RWPE1 (cell line): ENCODE data around the gene LRMDA.

Source experiments
- CTCF ChIA-PET: fragments of 350-600 bp; sonication (Branson Sonifier 250); formaldehyde crosslinking; extraction: SDS; loops from one replicate; lab custom pipeline; 2021; lab: Yijun Ruan, JAX
- POLR2A ChIA-PET: fragments of 400-600 bp; formaldehyde crosslinking; extraction: SDS; loops from one replicate; lab custom pipeline; 2020; ENCODE audit warnings: antibody characterized with exemption; ENCODE audit not compliant: low non-redundant PET; lab: Yijun Ruan, JAX
- DNase-seq: peaks from one replicate; pipeline ENCODE4 v3.0.0; 2012; ENCODE audit warnings: low spot score
- H3K27ac ChIP-seq: fragments of 450-650 bp; 2 replicates; pipeline ENCODE4 v1.5.1; 2017
- CTCF ChIP-seq: fragments of 450-650 bp; conservative IDR thresholded peaks from 2 replicates; pipeline ENCODE4 v1.5.1; 2017; ENCODE audit warnings: low read depth, mild to moderate bottlenecking

Gene LRMDA

DNA sequence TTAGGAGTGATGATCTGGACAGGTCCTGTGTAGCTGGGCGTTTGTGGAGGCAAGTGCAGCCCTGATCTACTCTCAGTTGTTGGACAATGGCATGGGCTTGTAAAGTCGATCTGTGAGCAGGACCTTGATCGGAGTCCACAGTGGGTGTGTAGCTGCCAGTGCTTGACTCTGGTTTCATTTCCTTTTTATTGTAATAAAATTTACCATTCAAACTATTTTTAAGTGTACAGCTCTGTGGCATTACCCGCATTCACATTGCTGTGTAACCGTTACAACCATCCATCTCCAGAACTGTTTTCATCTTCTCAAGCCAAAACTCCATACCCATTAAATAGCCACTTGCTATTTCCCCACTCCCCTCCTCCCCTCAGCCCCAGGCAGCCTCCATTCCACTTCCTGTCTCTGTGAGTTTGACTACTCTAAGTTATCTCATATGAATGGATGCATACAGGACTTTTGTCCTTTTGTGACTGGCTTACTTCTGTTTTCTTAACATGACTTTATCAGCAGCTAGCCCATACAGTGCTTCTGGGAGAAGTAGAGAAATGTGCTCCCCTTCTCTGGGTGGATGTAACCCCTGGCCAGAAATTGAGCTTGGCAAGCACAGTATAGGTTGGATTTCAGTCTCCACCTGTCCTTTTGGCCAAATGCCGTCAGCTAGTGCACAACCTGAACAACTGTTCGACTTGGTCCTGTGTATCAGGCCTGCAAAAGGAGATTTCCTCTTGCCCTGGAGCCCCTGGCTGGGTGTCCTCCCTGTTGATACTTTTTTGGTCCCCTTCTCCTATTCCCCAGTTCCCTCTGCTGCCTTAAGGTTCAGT, 180.0 kb downstream of the LRMDA start:
- POLR2A ChIA-PET, result no interaction called here
- no peak for TF ChIP-seq CTCF
- CTCF ChIA-PET, result no interaction called here
- DNase-seq, result no peak
- no peak overlapping the region for H3K27ac ChIP-seq

GRCh38 chr10:75611993-75612372, 180.6 kb downstream of the LRMDA start:
- POLR2A ChIA-PET, result no interaction called here
- no peak for DNase-seq
- TF ChIP-seq CTCF, result no peak
- CTCF ChIA-PET, result no interaction called here
- H3K27ac ChIP-seq, result no peak overlapping the region

- ChIA-PET POLR2A (no interaction called here), CTCF (interaction anchor here (0.7 kb wide), 1 partner anchor 57 kb away, joined by 3 read pairs; no protein-coding TSS in a partner anchor)
- no peak for DNase-seq
- H3K27ac ChIP-seq, result no peak overlapping the region
- TF ChIP-seq CTCF, result no peak
Measured at GRCh38 chr10:75612904-75613684, 181.7 kb downstream of the LRMDA start.

GRCh38 chr10:75613685-75614504, 182.5 kb downstream of the LRMDA start:
- ChIA-PET CTCF (no interaction called here), POLR2A (no interaction called here)
- DNase-seq, result no peak
- H3K27ac ChIP-seq, result no peak overlapping the region
- no peak for TF ChIP-seq CTCF

- no peak for DNase-seq
- H3K27ac ChIP-seq, result no peak overlapping the region
- CTCF ChIA-PET, result interaction anchor here (0.7 kb wide), 1 partner anchor 73 kb away, joined by 3 read pairs; no protein-coding TSS in a partner anchor
- TF ChIP-seq CTCF, result no peak
- POLR2A ChIA-PET, result no interaction called here
Measured at GRCh38 chr10:75616076-75616475, 184.7 kb downstream of the LRMDA start.
